CD14-positive monocyte (primary cell): ENCODE results near the gene OPRM1. TPM values are rescaled to one million over a fixed set of nuclear protein-coding genes. Genes with fewer than 3 reads are reported as not detected.
A peak's percentile ranks its signal among the peaks of the same experiment; 100 is the strongest.

ENCODE experiments used
- DNase-seq, 3 donors: peaks; one replicate each; pipeline ENCODE4 v3.0.0-alpha.2; 2011 to 2022
- H2AFZ ChIP-seq: 2 replicates; pipeline ENCODE4 v1.6.0; 2012; ENCODE audit warnings: mild to moderate bottlenecking, low read depth, low read length, inconsistent platforms; ENCODE audit not compliant: insufficient read depth, poor library complexity, severe bottlenecking
- H3K27ac ChIP-seq, 2 donors: 1 replicate in 1 of 2; 2 replicates in 1 of 2; pipeline ENCODE4 v1.5.1; 2012 to 2013; ENCODE audit warnings: low read length in 2 of 2, control low read depth in 1 of 2, inconsistent platforms in 1 of 2, low read depth in 1 of 2, mild to moderate bottlenecking in 1 of 2
- H3K27me3 ChIP-seq, 2 donors: one replicate each; pipeline versions ENCODE4 v1.6.0 to v1.6.1; 2011 to 2013; ENCODE audit warnings: low read length in 2 of 2; ENCODE audit not compliant: control insufficient read depth in 2 of 2, insufficient read depth in 2 of 2
- H3K36me3 ChIP-seq, 2 donors: replicated peaks in 1 of 2; 1 replicate in 1 of 2; 2 replicates in 1 of 2; pipeline versions ENCODE4 v1.5.1 to v1.6.1; 2012 to 2013; ENCODE audit warnings: low read length in 2 of 2, control low read depth in 1 of 2, inconsistent platforms in 1 of 2, mild to moderate bottlenecking in 1 of 2; ENCODE audit not compliant: insufficient read depth in 2 of 2, control insufficient read depth in 1 of 2
- H3K4me1 ChIP-seq, 2 donors: 1 replicate in 1 of 2; 2 replicates in 1 of 2; pipeline versions ENCODE4 v1.5.1 to v1.6.1; 2012 to 2013; ENCODE audit warnings: low read length in 2 of 2, control low read depth in 1 of 2, inconsistent platforms in 1 of 2, mild to moderate bottlenecking in 1 of 2, moderate library complexity in 1 of 2; ENCODE audit not compliant: insufficient read depth in 2 of 2, control insufficient read depth in 1 of 2
- H3K4me2 ChIP-seq: replicated peaks from 2 replicates; pipeline ENCODE3; 2012; ENCODE audit warnings: low read length, moderate library complexity, mild to moderate bottlenecking; ENCODE audit not compliant: poor library complexity, severe bottlenecking; ENCODE audit errors: extremely low read depth
- H3K4me3 ChIP-seq, 3 experiments: fragments of 200-600 bp in 1 of 3; sonication (generic) in 1 of 3; replicated peaks in 1 of 3; 1 replicate in 2 of 3; 2 replicates in 1 of 3; pipeline ENCODE4 v1.5.1; 2011 to 2013; ENCODE audit warnings: low read length in 3 of 3, mild to moderate bottlenecking in 3 of 3, control low read depth in 2 of 3, low read depth in 2 of 3, inconsistent platforms in 1 of 3, moderate library complexity in 1 of 3
- H3K79me2 ChIP-seq: 2 replicates; pipeline ENCODE4 v1.6.0; 2012; ENCODE audit warnings: mild to moderate bottlenecking, control low read depth, inconsistent platforms, low read length, moderate library complexity; ENCODE audit not compliant: insufficient read depth
- H3K9ac ChIP-seq: 2 replicates; pipeline ENCODE4 v1.6.0; 2017; ENCODE audit warnings: low read length, mild to moderate bottlenecking; ENCODE audit not compliant: insufficient read depth, poor library complexity, severe bottlenecking
- H3K9me3 ChIP-seq, 2 donors: replicated peaks in 1 of 2; 1 replicate in 1 of 2; 2 replicates in 1 of 2; pipeline versions ENCODE4 v1.5.1 to v1.6.1; 2012 to 2013; ENCODE audit warnings: low read length in 2 of 2, control low read depth in 1 of 2; ENCODE audit not compliant: control insufficient read depth in 1 of 2, insufficient read depth in 1 of 2
- H4K20me1 ChIP-seq: 2 replicates; pipeline ENCODE4 v1.6.0; 2012; ENCODE audit warnings: mild to moderate bottlenecking, low read length, control low read depth, moderate library complexity; ENCODE audit not compliant: insufficient read depth
- H3K27ac Mint-ChIP-seq, 7 donors: one replicate each; pipeline ENCODE4 v1.8.0; 2020; ENCODE audit warnings: mild to moderate bottlenecking in 7 of 7, mixed read lengths in 7 of 7, moderate library complexity in 6 of 7, inconsistent platforms in 2 of 7
- H3K27me3 Mint-ChIP-seq, 3 donors: one replicate each; pipeline ENCODE4 v1.8.0; 2021 to 2022; ENCODE audit warnings: low read depth in 3 of 3, mild to moderate bottlenecking in 3 of 3, mixed read lengths in 3 of 3, moderate library complexity in 3 of 3, inconsistent platforms in 1 of 3
- H3K36me3 Mint-ChIP-seq, 2 donors: one replicate each; pipeline ENCODE4 v1.8.0; 2020; ENCODE audit warnings: mixed read lengths in 2 of 2, inconsistent platforms in 1 of 2, mild to moderate bottlenecking in 1 of 2
- H3K4me1 Mint-ChIP-seq: one replicate; pipeline ENCODE4 v1.8.0; 2020; ENCODE audit warnings: mild to moderate bottlenecking, mixed read lengths
- H3K4me3 Mint-ChIP-seq, 2 donors: one replicate each; pipeline ENCODE4 v1.8.0; 2020; ENCODE audit warnings: mild to moderate bottlenecking in 2 of 2, mixed read lengths in 2 of 2, moderate library complexity in 1 of 2
- H3K9me3 Mint-ChIP-seq, 7 donors: one replicate each; pipeline ENCODE4 v1.8.0; 2020 to 2022; ENCODE audit warnings: mixed read lengths in 7 of 7, mild to moderate bottlenecking in 6 of 7, moderate library complexity in 6 of 7, inconsistent platforms in 2 of 7
- WGBS: methylation state at CpG from one replicate; pipeline ENCODE4 v1.1.5; 2013; ENCODE audit warnings: missing lambda C conversion rate; ENCODE audit not compliant: insufficient coverage; 5-methylcytosine and 5-hydroxymethylcytosine counted together
- intact Hi-C, 2 donors: fragments of 100-400 bp; cut with micrococcal nuclease; formaldehyde crosslinking; loops; one replicate each; pipeline versions ENCODE4 v1.15.0 to v1.15.1; 2023
- polyA plus RNA-seq, 3 donors: library from polyadenylated mRNA; depleted of rRNA in 1 of 3; unstranded in 2 of 3; stranded (reverse) in 1 of 3; fragments of 300-500 nt in 2 of 3; fragments of >200 nt in 1 of 3; fragmentation: Illumina TruSeq in 2 of 3; gene quantifications; 1 replicate in 2 of 3; 2 replicates in 1 of 3; pipeline ENCODE4 v1.2.3, GENCODE V29; 2012 to 2021
- TF ChIP-seq, protein P1 (sequence below): fragments of 200-600 bp; IDR thresholded peaks from one replicate; pipeline ENCODE4 v1.8.0; 2022; ENCODE audit warnings: antibody characterized with exemption, mild to moderate bottlenecking

OPRM1 gene
- polyA plus RNA-seq, 3 donors = not detected

DNA sequence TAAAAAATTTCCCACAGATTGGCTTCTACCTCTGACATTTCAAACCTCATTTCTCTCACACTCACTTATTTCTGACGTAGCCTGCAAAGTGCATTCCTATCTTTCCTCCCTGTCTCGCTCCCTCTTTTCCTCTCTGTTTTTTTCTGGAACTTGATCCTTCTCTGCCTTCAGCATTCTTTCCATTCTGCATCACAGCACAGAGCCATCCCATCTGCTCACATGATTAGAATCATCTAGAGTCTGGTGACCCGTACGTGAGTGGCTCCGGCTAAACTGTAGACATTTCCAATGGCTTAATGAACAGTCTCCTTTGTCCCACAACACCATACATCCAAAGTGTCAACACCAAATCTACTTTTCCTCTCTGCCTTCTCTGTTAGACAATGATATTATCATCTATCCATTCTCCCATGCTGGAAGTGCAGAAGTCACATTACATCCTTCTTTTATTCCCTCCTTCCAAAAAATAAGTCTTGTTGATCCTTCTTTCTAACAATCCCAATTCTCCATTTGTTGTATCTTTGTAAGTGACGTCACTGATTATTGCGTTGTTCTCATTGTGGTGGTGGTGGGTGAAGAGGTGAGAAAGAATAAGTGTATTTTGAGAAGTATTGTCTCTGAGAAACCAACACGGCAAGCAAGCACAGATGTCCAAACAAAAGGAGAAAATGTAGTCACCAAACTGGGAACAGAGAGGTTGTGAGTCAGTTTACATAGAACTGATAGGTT is 41.6 kb downstream of the OPRM1 start:
- Histone ChIP-seq H3K9ac (no peak overlapping the region), H3K36me3 (no peaks in the 10 kb centered on the region), H4K20me1 (no peaks in the 10 kb centered on the region), H2AFZ (no peak overlapping the region), H3K4me1 (no peaks in the 10 kb centered on the region), H3K27ac (no peak overlapping the region), H3K4me3 (no peak overlapping the region), H3K27me3 (no peaks in the 10 kb centered on the region), H3K79me2 (no peaks in the 10 kb centered on the region), H3K4me2 (no peak overlapping the region), H3K9me3 (no peaks in the 10 kb centered on the region)
- 98% methylated on average over 5 of the region's 8 CpGs for WGBS
- H3K4me3 Mint-ChIP-seq = no peak overlapping the region
- TF ChIP-seq, protein P1, sequence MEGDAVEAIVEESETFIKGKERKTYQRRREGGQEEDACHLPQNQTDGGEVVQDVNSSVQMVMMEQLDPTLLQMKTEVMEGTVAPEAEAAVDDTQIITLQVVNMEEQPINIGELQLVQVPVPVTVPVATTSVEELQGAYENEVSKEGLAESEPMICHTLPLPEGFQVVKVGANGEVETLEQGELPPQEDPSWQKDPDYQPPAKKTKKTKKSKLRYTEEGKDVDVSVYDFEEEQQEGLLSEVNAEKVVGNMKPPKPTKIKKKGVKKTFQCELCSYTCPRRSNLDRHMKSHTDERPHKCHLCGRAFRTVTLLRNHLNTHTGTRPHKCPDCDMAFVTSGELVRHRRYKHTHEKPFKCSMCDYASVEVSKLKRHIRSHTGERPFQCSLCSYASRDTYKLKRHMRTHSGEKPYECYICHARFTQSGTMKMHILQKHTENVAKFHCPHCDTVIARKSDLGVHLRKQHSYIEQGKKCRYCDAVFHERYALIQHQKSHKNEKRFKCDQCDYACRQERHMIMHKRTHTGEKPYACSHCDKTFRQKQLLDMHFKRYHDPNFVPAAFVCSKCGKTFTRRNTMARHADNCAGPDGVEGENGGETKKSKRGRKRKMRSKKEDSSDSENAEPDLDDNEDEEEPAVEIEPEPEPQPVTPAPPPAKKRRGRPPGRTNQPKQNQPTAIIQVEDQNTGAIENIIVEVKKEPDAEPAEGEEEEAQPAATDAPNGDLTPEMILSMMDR = no peak
- H3K36me3 Mint-ChIP-seq = no peaks in the 10 kb centered on the region
- intact Hi-C loops = no loop called here
- H3K9me3 Mint-ChIP-seq = peaks cover 2 to 12% (median 6%) of the 10 kb centered on the region in 7 donors
- DNase-seq = no peak
- no peaks in the 10 kb centered on the region for H3K4me1 Mint-ChIP-seq
- no peaks in the 10 kb centered on the region for H3K27me3 Mint-ChIP-seq
- H3K27ac Mint-ChIP-seq = peak overlapping the region in 1 of 7 donors; percentile 7

- no peaks in the 10 kb centered on the region for H3K4me1 ChIP-seq
- intact Hi-C loops = no loop called here
- H3K4me2 ChIP-seq = no peak overlapping the region
- Mint-ChIP-seq H3K9me3 (peaks cover 0 to 5% (median 3%) of the 10 kb centered on the region in 7 donors), H3K4me1 (no peaks in the 10 kb centered on the region), H3K4me3 (no peak overlapping the region), H3K27ac (no peak overlapping the region), H3K27me3 (no peaks in the 10 kb centered on the region), H3K36me3 (no peaks in the 10 kb centered on the region)
- H3K36me3 ChIP-seq = no peaks in the 10 kb centered on the region
- H3K9me3 ChIP-seq = no peaks in the 10 kb centered on the region
- TF ChIP-seq, protein P1 = no peak
- H2AFZ ChIP-seq = no peak overlapping the region
- H4K20me1 ChIP-seq = no peaks in the 10 kb centered on the region
- WGBS = no CpG with 5 or more reads among the region's 3 CpGs
- no peaks in the 10 kb centered on the region for H3K79me2 ChIP-seq
- no peak for DNase-seq
- no peaks in the 10 kb centered on the region for H3K27me3 ChIP-seq
- H3K9ac ChIP-seq = no peak overlapping the region
- H3K27ac ChIP-seq = no peak overlapping the region
- H3K4me3 ChIP-seq = no peak overlapping the region
Observed at GRCh38 chr6:154086510-154086909, 47.5 kb downstream of the OPRM1 start.
